ENCODE results near the gene IQCC. TPM values are rescaled to one million over a fixed set of nuclear protein-coding genes. Genes with fewer than 3 reads are reported as not detected.

Gene IQCC
- total and polyA plus RNA-seq, 2 experiments from 2014 or later = 1.4 to 4.8 TPM

DNA sequence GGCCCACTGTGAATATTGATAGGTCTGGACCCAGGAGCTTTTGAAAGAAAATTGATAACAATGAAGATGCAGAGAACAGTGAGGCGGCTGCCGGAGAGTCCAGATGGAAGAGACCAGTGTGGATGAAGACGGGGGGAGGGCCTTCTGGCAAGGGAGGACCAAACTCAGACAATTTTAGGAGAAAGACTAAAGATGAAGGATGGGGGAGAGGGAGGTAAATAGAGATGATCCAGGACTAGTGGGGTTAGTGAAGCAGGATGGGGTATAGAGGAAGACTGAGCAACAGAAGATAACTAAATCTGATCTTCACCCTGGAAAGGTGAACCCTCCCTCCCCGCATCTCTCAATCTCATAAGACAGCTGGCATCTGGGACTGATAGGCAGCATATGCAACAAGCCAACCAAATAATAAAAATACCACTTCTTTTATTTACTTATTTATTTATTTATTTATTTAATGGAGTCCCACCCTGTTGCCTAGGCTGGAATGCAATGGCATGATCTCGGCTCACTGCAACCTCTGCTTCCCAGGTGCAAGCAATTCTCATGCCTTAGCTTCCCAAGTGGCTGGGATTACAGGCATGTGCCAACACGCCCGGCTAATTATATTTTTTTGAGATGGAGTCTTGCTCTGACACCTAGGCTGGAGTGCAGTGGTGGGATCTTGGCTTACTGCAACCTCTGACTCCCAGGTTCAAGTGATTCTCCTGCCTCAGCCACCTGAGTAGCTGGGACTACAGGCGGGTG lies 27.3 kb downstream of the IQCC start:
- Histone ChIP-seq H3K36me3 (peaks cover 37% of the 10 kb centered on the region), H3K4me1 (ENCODE audit: low read depth) (no peaks in the 10 kb centered on the region), H3K27ac (peak overlapping the region; percentile 34)

DNA sequence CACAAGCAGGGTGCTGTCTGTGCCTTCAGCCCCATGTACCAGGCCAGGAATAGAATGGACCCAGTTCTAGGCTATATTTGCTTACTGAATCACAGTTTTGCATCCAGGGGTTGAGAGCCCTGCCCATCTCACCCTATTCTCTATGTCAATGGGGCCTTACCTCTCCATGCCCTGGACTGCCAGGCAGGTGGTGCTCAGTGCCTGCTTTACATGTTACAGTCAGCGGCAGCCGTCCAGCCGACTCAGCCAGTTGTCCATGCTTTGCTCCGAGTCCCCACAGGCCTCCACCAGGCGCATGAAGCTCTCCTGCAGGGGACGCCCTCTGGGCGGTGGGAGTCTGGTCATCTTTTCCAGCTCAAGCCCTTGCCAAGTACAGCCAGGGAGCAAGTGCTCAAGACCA lies 29.3 kb downstream of the IQCC start:
- Histone ChIP-seq H3K4me3 (no peak overlapping the region), H3K9me3 (ENCODE audit: low read depth) (no peaks in the 10 kb centered on the region), H3K27me3 (no peaks in the 10 kb centered on the region), H3K27ac (no peak overlapping the region), H3K36me3 (peaks cover 27% of the 10 kb centered on the region), H3K4me1 (ENCODE audit: low read depth) (peaks cover 5% of the 10 kb centered on the region)
- DNase-seq (ENCODE audit: low read depth in 1 of 2, low spot score in 1 of 2) = no peak
- TF ChIP-seq CTCF (IDR thresholded peaks at IDR 0.05; ENCODE audit: low read depth, low read length) = no peak

More for the DNA sequence above, 27.3 kb downstream of the IQCC start:
- DNase-seq (ENCODE audit: low read depth in 1 of 2, low spot score in 1 of 2) = no peak
- H3K4me3 ChIP-seq = no peak overlapping the region
- H3K9me3 ChIP-seq (ENCODE audit: low read depth) = no peaks in the 10 kb centered on the region
- no peaks in the 10 kb centered on the region for H3K27me3 ChIP-seq
- no peak for TF ChIP-seq CTCF (IDR thresholded peaks at IDR 0.05; ENCODE audit: low read depth, low read length)

GRCh38 chr1:32239337-32239736 lies 33.9 kb downstream of the IQCC start:
- peak overlapping the region; percentile 42 for H3K4me3 ChIP-seq
- DNase-seq (ENCODE audit: low read depth in 1 of 2, low spot score in 1 of 2) = no peak

DNA sequence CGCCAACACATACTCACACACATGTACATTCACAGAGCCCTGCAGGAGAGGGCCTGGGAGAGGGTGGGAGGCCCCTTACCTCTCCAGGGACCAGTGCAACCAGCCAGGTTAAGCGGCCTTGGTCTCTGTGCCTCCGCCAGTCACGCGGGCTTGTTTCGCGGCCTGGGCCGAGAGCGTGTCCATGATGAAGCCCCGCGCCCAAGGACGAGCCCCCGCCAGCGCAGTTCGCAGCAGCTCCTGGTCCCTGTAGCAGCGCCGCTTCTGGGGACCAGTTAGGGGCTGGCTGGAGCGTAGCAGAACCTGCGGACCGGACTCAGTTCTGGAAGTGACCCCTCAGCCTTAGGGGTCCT lies 34.3 kb downstream of the IQCC start:
- no peaks in the 10 kb centered on the region for H3K36me3 ChIP-seq
- H3K9me3 ChIP-seq (ENCODE audit: low read depth) = no peaks in the 10 kb centered on the region
- no peak for TF ChIP-seq CTCF (IDR thresholded peaks at IDR 0.05; ENCODE audit: low read depth, low read length)
- DNase-seq (ENCODE audit: low read depth in 1 of 2, low spot score in 1 of 2) = peak in 1 of 2 donors; percentile 49
- peak overlapping the region; percentile 42 for H3K4me3 ChIP-seq
- H3K4me1 ChIP-seq (ENCODE audit: low read depth) = peaks cover 10% of the 10 kb centered on the region
- H3K27ac ChIP-seq = peak overlapping the region; percentile 59
- no peaks in the 10 kb centered on the region for H3K27me3 ChIP-seq

More at GRCh38 chr1:32239337-32239736, 33.9 kb downstream of the IQCC start:
- Histone ChIP-seq H3K27ac (peak overlapping the region; percentile 59), H3K4me1 (ENCODE audit: low read depth) (peaks cover 10% of the 10 kb centered on the region), H3K36me3 (no peaks in the 10 kb centered on the region), H3K27me3 (no peaks in the 10 kb centered on the region), H3K9me3 (ENCODE audit: low read depth) (no peaks in the 10 kb centered on the region)
- no peak for TF ChIP-seq CTCF (IDR thresholded peaks at IDR 0.05; ENCODE audit: low read depth, low read length)

DNA sequence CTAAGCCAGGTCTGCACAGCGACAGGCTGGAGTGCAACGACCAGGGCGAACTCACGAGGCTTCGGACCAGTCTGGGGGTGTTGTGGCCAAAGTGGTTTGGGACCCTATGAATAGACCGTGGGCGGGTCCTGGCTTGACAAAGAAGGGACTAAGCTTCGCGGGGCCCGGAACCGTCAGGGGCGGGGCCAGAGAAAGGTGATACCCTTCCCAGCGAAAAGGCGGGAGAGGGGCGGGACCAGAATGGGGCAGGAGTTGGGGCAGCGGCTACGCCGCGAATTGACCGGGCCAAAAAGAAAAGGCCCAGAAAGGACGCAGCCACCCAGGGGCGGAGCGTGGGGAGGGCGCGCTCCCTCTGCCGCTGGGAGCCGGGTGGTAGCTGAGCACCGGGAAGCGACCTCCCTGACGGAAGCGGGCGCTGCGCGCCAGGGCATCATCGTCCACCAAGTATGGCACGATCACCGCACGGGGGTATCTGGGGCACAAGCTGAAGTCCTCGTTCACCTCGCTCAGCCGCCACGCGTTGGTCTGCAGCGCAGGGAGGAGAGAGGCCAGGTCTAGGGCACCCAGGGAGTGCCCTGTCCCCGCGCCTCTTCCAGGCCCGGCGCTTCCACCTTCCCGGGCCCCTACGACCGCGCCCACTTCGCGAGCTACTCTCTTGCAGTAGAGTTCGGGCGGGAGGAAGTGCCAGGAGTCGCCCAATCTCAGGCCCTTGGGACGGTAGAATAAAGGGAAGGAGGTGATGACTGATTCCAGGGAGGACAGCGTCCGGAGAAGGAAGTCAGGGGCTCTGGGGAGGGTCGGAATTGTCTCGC lies 34.9 kb downstream of the IQCC start:
- Histone ChIP-seq H3K27me3 (no peaks in the 10 kb centered on the region), H3K27ac (peak overlapping the region; percentile 59), H3K4me1 (ENCODE audit: low read depth) (peaks cover 10% of the 10 kb centered on the region), H3K4me3 (peak overlapping the region; percentile 42), H3K36me3 (no peaks in the 10 kb centered on the region), H3K9me3 (ENCODE audit: low read depth) (no peaks in the 10 kb centered on the region)
- DNase-seq (ENCODE audit: low read depth in 1 of 2, low spot score in 1 of 2) = peak; percentile 42 to 89
- TF ChIP-seq CTCF (IDR thresholded peaks at IDR 0.05; ENCODE audit: low read depth, low read length) = peak; percentile 27
